Activated CD4-positive, CD25-positive, alpha-beta regulatory T cell treated with anti-CD3 and anti-CD28 coated beads, Interleukin-2, amount 50 U/mL, for 72 hours (primary cell): ENCODE measurements around the gene TMEM120B.

ENCODE experiments used
- DNase-seq: peaks from one replicate; pipeline ENCODE4 v3.0.0; 2021

Gene TMEM120B

GRCh38 chr12:121806009-121806545, 93.5 kb downstream of the TMEM120B start:
- DNase-seq: no peak

GRCh38 chr12:121806546-121807423, 94.2 kb downstream of the TMEM120B start:
- DNase-seq: no peak

- no peak for DNase-seq
Measured at GRCh38 chr12:121807642-121808347, 95.2 kb downstream of the TMEM120B start.

GRCh38 chr12:121808623-121809022, 96.1 kb downstream of the TMEM120B start:
- DNase-seq: no peak

- DNase-seq: no peak
Measured at GRCh38 chr12:121809712-121810116, 97.2 kb downstream of the TMEM120B start.

GRCh38 chr12:121810234-121810817, 97.8 kb downstream of the TMEM120B start:
- DNase-seq: no peak

GRCh38 chr12:121810833-121811433, 98.4 kb downstream of the TMEM120B start:
- DNase-seq: no peak

- peak; percentile 84 for DNase-seq
Measured at GRCh38 chr12:121811434-121812319, 99.1 kb downstream of the TMEM120B start.

GRCh38 chr12:121812320-121812871, 99.8 kb downstream of the TMEM120B start:
- peak; percentile 68 for DNase-seq

- no peak for DNase-seq
Measured at GRCh38 chr12:121812921-121813896, 100.7 kb downstream of the TMEM120B start.

GRCh38 chr12:121813951-121814350, 101.4 kb downstream of the TMEM120B start:
- no peak for DNase-seq

- DNase-seq: no peak
Measured at GRCh38 chr12:121814429-121815119, 102.0 kb downstream of the TMEM120B start.

- DNase-seq: no peak
Measured at GRCh38 chr12:121815263-121815662, 102.7 kb downstream of the TMEM120B start.

GRCh38 chr12:121816925-121817647, 104.5 kb downstream of the TMEM120B start:
- no peak for DNase-seq

GRCh38 chr12:121817648-121818043, 105.1 kb downstream of the TMEM120B start:
- DNase-seq: no peak

GRCh38 chr12:121819212-121819949, 106.8 kb downstream of the TMEM120B start:
- no peak for DNase-seq

- no peak for DNase-seq
Measured at GRCh38 chr12:121820056-121820455, 107.5 kb downstream of the TMEM120B start.

- no peak for DNase-seq
Measured at GRCh38 chr12:121822393-121823100, 110.0 kb downstream of the TMEM120B start.
